Breast epithelium (tissue), 3 donors: ENCODE results near the gene ATRX.

Experiments
- POLR2A ChIP-seq: fragments of 450-650 bp; IDR thresholded peaks from one replicate; pipeline ENCODE4 v1.6.1; 2016; ENCODE audit warnings: antibody characterized with exemption, mild to moderate bottlenecking, moderate library complexity
- POLR2AphosphoS5 ChIP-seq, 3 donors: sonication (generic); formaldehyde crosslinking; IDR thresholded peaks; one replicate each; pipeline ENCODE4 v1.6.1; 2017; ENCODE audit warnings: antibody characterized with exemption in 3 of 3
- TF ChIP-seq, protein P1 (sequence below), 3 donors: fragments of 450-650 bp; IDR thresholded peaks; one replicate each; pipeline ENCODE4 v1.5.1; 2016 to 2017; ENCODE audit warnings: antibody characterized with exemption in 3 of 3, mild to moderate bottlenecking in 3 of 3, moderate library complexity in 3 of 3

DNA sequence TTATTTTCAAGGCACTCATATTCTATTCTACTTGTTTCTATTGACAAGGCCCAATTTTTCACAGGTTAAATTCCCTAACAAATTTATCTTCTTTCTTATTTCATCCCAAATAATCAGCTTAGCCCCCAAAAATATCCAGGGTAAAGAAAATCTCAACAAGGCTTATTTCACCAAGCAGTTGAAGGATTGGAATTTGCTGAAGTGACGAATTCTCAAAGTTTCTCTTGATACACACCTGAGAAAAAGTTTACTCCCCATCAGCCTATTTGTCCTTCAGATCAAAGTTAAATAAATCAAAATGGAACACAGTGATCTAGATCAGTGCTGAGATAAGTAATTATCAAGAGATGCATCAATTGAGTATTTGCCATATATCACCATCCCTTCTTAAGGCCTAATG lies 106.9 kb downstream of the ATRX start:
- TF ChIP-seq, protein P1, sequence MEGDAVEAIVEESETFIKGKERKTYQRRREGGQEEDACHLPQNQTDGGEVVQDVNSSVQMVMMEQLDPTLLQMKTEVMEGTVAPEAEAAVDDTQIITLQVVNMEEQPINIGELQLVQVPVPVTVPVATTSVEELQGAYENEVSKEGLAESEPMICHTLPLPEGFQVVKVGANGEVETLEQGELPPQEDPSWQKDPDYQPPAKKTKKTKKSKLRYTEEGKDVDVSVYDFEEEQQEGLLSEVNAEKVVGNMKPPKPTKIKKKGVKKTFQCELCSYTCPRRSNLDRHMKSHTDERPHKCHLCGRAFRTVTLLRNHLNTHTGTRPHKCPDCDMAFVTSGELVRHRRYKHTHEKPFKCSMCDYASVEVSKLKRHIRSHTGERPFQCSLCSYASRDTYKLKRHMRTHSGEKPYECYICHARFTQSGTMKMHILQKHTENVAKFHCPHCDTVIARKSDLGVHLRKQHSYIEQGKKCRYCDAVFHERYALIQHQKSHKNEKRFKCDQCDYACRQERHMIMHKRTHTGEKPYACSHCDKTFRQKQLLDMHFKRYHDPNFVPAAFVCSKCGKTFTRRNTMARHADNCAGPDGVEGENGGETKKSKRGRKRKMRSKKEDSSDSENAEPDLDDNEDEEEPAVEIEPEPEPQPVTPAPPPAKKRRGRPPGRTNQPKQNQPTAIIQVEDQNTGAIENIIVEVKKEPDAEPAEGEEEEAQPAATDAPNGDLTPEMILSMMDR (IDR thresholded peaks at IDR 0.05) = no peak
- TF ChIP-seq POLR2A (no peak), POLR2AphosphoS5 (IDR thresholded peaks at IDR 0.05) (no peak)
